ENCODE results near the gene SF3B6.

Gene SF3B6

DNA sequence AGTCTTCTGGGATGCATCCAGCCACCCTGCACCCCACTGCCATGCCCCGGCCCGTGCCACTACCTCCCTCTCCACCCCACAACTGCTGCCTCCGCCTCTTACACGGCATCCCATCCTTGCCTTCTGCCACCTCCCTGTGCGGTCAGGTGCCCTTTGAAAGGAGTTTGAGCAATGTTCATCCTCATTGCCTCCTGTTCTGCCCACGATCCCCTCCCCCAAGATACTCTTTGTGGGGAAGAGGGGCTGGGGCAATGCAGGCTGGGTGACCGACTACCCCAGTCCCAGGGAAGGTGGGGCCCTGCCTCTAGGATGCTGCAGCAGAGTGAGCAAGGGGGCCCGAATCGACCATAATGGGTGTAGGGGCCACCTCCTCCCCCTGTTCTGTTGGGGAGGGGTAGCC, 57.9 kb downstream of the SF3B6 start:
- DNase-seq (ENCODE audit: low read depth): no peak

- no peak for DNase-seq (ENCODE audit: low read depth)
Measured at GRCh38 chr2:24017711-24018110, 58.4 kb downstream of the SF3B6 start.
